Heart left ventricle (tissue), 16 donors: ENCODE results near the gene ICA1. TPM values are rescaled to one million over a fixed set of nuclear protein-coding genes. Genes with fewer than 3 reads are reported as not detected.

Experiments
- ATAC-seq, 4 donors: fragments of 200-7000 bp; cut with Tn5 transposase; one replicate each; pipeline ENCODE4 v1.9.1; 2020 to 2022; ENCODE audit warnings: moderate library complexity in 4 of 4, mild to moderate bottlenecking in 3 of 4, moderate number of reproducible peaks in 1 of 4
- DNase-seq, 5 donors: peaks; one replicate each; pipeline ENCODE4 v3.0.0-alpha.2; 2020
- H3K27ac ChIP-seq, 12 donors: fragments of 200-600 bp; sonication (generic) in 4 of 12; one replicate each; pipeline versions ENCODE4 v1.5.0 to v1.8.0; 2016 to 2022; ENCODE audit warnings: mild to moderate bottlenecking in 2 of 12
- H3K27me3 ChIP-seq, 9 donors: fragments of 200-600 bp; sonication (generic) in 2 of 9; one replicate each; pipeline versions ENCODE4 v1.5.1 to v1.8.0; 2016 to 2022; ENCODE audit warnings: mild to moderate bottlenecking in 3 of 9
- H3K36me3 ChIP-seq, 9 donors: fragments of 200-600 bp; sonication (generic) in 2 of 9; one replicate each; pipeline versions ENCODE4 v1.5.0 to v1.8.0; 2018 to 2022; ENCODE audit warnings: mild to moderate bottlenecking in 2 of 9
- H3K4me1 ChIP-seq, 12 donors: fragments of 200-600 bp; sonication (generic) in 4 of 12; one replicate each; pipeline versions ENCODE4 v1.5.0 to v1.8.0; 2016 to 2022; ENCODE audit warnings: mild to moderate bottlenecking in 3 of 12
- H3K4me3 ChIP-seq, 12 donors: fragments of 200-600 bp; sonication (generic) in 4 of 12; one replicate each; pipeline versions ENCODE4 v1.5.0 to v1.8.0; 2017 to 2022; ENCODE audit warnings: mild to moderate bottlenecking in 9 of 12, moderate library complexity in 4 of 12
- H3K9me3 ChIP-seq, 12 donors: fragments of 200-600 bp; sonication (generic) in 4 of 12; one replicate each; pipeline versions ENCODE4 v1.5.0 to v1.8.0; 2016 to 2022; ENCODE audit warnings: mild to moderate bottlenecking in 1 of 12
- CTCF ChIP-seq, 12 donors: fragments of 200-600 bp; sonication (generic) in 4 of 12; IDR thresholded peaks; one replicate each; pipeline versions ENCODE4 v1.5.0 to v1.8.0; 2018 to 2022; ENCODE audit warnings: antibody characterized with exemption in 12 of 12, mild to moderate bottlenecking in 5 of 12
- POLR2A ChIP-seq, 2 donors: fragments of 450-650 bp; IDR thresholded peaks; one replicate each; pipeline ENCODE4 v1.6.1; 2017; ENCODE audit warnings: antibody characterized with exemption in 2 of 2, mild to moderate bottlenecking in 2 of 2, moderate library complexity in 2 of 2
- WGBS, 4 donors: extraction: QIAGEN DNeasy Blood & Tissue Kit in 2 of 4; methylation state at CpG; one replicate each; pipeline versions ENCODE4 v1.1.5 to v1.1.7; 2013 to 2018; 5-methylcytosine and 5-hydroxymethylcytosine counted together
- intact Hi-C, 10 donors: fragments of 100-400 bp; cut with DNase I; formaldehyde crosslinking; loops; one replicate each; pipeline versions ENCODE4 v1.11.1 to v1.14.2; 2022
- polyA plus RNA-seq, 2 donors: library from polyadenylated mRNA; stranded (reverse); fragments of 200-250 nt; gene quantifications; one replicate each; pipeline ENCODE4 v1.2.3, GENCODE V29; 2013
- total RNA-seq, 9 donors: library from RNA; depleted of rRNA in 2 of 9; stranded (reverse); fragments of >200 nt in 2 of 9; fragmentation: NEBNext Ultra II Directional in 3 of 9; extraction: Animal tissue kit (Norgen Biotek cat#: 25700) in 3 of 9; gene quantifications; one replicate each; pipeline versions ENCODE4 v1.1.0 to v1.2.4, GENCODE V29; 2016 to 2023
- donor health status: ischemic (EF 13 %, LVEDD 7.1; RV severe dilation, severe dysfunction).
- donor health status: healthy with polysubstance abuse.
- donor health status: DM: no; HTN: yes; CAD: no.
- donor health status: DM: no; HTN: no; CAD: no.
- donor health status: ischemic (EF 25% LVEDD 6.9; RV normal size, moderate dysfunction).
- donor health status: ischemic (EF 25% LVEDD 5.7; RV mildly dilated, moderate dysfunction).
- donor health status: healthy.
- donor health status: DM: yes; HTN: yes; CAD: no.
- donor health status: ischemic (EF 35%, LVEDD 5.7; RV mildly dilated, moderate dysfunction).
- donor health status: nonischemic (EF 11% LVEDD 7.7; RV severe dilation, severe dysfunction).
- donor health status: DM: yes; HTN: yes; CAD: no.
- donor health status: PGD.
- donor health status: ischemic (EF 29% LVEDD 5.4; RV normal size, mild dysfunction).
- donor health status: nonischemic (EF 23%, LVEDD 6.1; RV moderate dilation, normal function).

ICA1 gene
- total and polyA plus RNA-seq, 11 donors: 23.8 to 74.4 (median 54.4) TPM

GRCh38 chr7:8113184-8113583 is 148.8 kb downstream of the ICA1 start:
- peak in 2 of 5 donors; percentile 26 to 43 for DNase-seq

DNA sequence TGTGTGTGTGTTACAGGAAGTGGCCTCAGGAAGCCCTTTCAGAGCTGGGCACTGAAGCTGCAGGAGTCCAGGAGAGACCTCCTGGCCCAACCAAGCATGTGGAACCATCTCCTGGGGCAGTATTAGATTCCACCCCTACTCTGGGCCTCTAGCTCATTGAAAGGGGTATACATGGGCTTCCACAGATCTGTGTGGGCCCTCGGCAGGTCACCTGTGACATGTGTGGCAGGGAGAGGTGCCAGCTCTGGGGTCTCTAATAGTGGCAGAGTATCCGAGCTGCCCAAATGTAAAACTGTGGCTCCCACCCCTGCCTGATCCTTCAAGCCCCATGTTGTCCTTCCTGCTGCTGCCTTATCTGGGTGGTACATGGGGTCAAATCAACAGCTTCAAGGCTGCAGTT is 149.3 kb downstream of the ICA1 start:
- ATAC-seq (peak in 2 of 4 donors; percentile 21 to 51), DNase-seq (no peak)
- peaks cover 0 to 11% (median 0%) of the 10 kb centered on the region in 9 donors for H3K36me3 ChIP-seq
- 89 to 100% (median 97%) methylated on average over 1 to 2 of the region's 2 CpGs for WGBS, 4 donors
- TF ChIP-seq POLR2A (IDR thresholded peaks at IDR 0.05) (no peak), CTCF (IDR thresholded peaks at IDR 0.05) (no peak)
- H3K27ac ChIP-seq: no peak overlapping the region
- peaks cover 0 to 16% (median 0%) of the 10 kb centered on the region in 12 donors for H3K4me1 ChIP-seq
- H3K4me3 ChIP-seq: no peak overlapping the region
- no peaks in the 10 kb centered on the region for H3K27me3 ChIP-seq
- peaks cover 0 to 3% (median 0%) of the 10 kb centered on the region in 12 donors for H3K9me3 ChIP-seq
- intact Hi-C loops: no loop called here

More at GRCh38 chr7:8113184-8113583, 148.8 kb downstream of the ICA1 start:
- intact Hi-C loops: no loop called here
- 56 to 69% (median 65%) methylated on average over 3 of the region's 3 CpGs for WGBS, 4 donors
- Histone ChIP-seq H3K9me3 (peaks cover 0 to 3% (median 0%) of the 10 kb centered on the region in 12 donors), H3K36me3 (peaks cover 0 to 12% (median 0%) of the 10 kb centered on the region in 9 donors), H3K4me3 (no peak overlapping the region), H3K4me1 (peaks cover 0 to 16% (median 0%) of the 10 kb centered on the region in 12 donors), H3K27me3 (no peaks in the 10 kb centered on the region), H3K27ac (no peak overlapping the region)
- peak; percentile 42 to 88 (median 58) for ATAC-seq
- no peak for TF ChIP-seq POLR2A (IDR thresholded peaks at IDR 0.05)
- TF ChIP-seq CTCF (IDR thresholded peaks at IDR 0.05): no peak

GRCh38 chr7:8111282-8111960 is 150.5 kb downstream of the ICA1 start:
- H3K9me3 ChIP-seq: peaks cover 0 to 3% (median 0%) of the 10 kb centered on the region in 12 donors
- peaks cover 0 to 3% (median 0%) of the 10 kb centered on the region in 9 donors for H3K36me3 ChIP-seq
- peaks cover 0 to 16% (median 0%) of the 10 kb centered on the region in 12 donors for H3K4me1 ChIP-seq
- no peak overlapping the region for H3K27ac ChIP-seq
- no peak for DNase-seq
- no peak overlapping the region for H3K4me3 ChIP-seq
- TF ChIP-seq CTCF (IDR thresholded peaks at IDR 0.05): no peak
- no peak for TF ChIP-seq POLR2A (IDR thresholded peaks at IDR 0.05)
- no peaks in the 10 kb centered on the region for H3K27me3 ChIP-seq
- intact Hi-C loops: no loop called here
- no peak for ATAC-seq
- WGBS, 4 donors: 62 to 78% (median 75%) methylated on average over 11 of the region's 11 CpGs

GRCh38 chr7:8109196-8110022 is 152.6 kb downstream of the ICA1 start:
- WGBS, 4 donors: 76 to 83% (median 80%) methylated on average over 4 of the region's 4 CpGs
- H3K27me3 ChIP-seq: no peaks in the 10 kb centered on the region
- DNase-seq (no peak), ATAC-seq (no peak)
- no peak overlapping the region for H3K4me3 ChIP-seq
- H3K36me3 ChIP-seq: no peaks in the 10 kb centered on the region
- H3K27ac ChIP-seq: no peak overlapping the region
- H3K9me3 ChIP-seq: peaks cover 0 to 3% (median 0%) of the 10 kb centered on the region in 12 donors
- intact Hi-C loops: no loop called here
- TF ChIP-seq CTCF (IDR thresholded peaks at IDR 0.05) (no peak), POLR2A (IDR thresholded peaks at IDR 0.05) (no peak)
- no peaks in the 10 kb centered on the region for H3K4me1 ChIP-seq
